H9 (cell line): ENCODE measurements around the gene GPR84. TPM values are rescaled to one million over a fixed set of nuclear protein-coding genes. Genes with fewer than 3 reads are reported as not detected.

Experiments used
- DNase-seq: peaks from one replicate; pipeline ENCODE4 v3.0.0-alpha.2; 2017
- H2AFZ ChIP-seq: one replicate; pipeline ENCODE4 v1.6.1; 2013; ENCODE audit warnings: mild to moderate bottlenecking, low read length, control low read depth, moderate library complexity
- H2AK5ac ChIP-seq: 2 replicates; pipeline ENCODE4 v1.6.1; 2013; ENCODE audit warnings: low read length, control low read depth, mixed read lengths; ENCODE audit not compliant: insufficient read length
- H2BK120ac ChIP-seq: one replicate; pipeline ENCODE4 v1.6.1; 2013; ENCODE audit warnings: low read depth, mild to moderate bottlenecking, low read length, control low read depth, inconsistent platforms; ENCODE audit not compliant: poor library complexity, severe bottlenecking
- H2BK12ac ChIP-seq: 2 replicates; pipeline ENCODE4 v1.6.1; 2013; ENCODE audit warnings: low read length, control low read depth, mixed read lengths, low read depth; ENCODE audit not compliant: insufficient read length
- H2BK15ac ChIP-seq: 2 replicates; pipeline ENCODE4 v1.6.1; 2013; ENCODE audit warnings: low read depth, low read length, control low read depth
- H2BK20ac ChIP-seq: one replicate; pipeline ENCODE4 v1.6.1; 2013; ENCODE audit warnings: low read depth, mild to moderate bottlenecking, low read length, control low read depth, inconsistent platforms; ENCODE audit not compliant: poor library complexity, severe bottlenecking
- H2BK5ac ChIP-seq: 2 replicates; pipeline ENCODE4 v1.6.1; 2013; ENCODE audit warnings: low read length, control low read depth, mixed read lengths; ENCODE audit not compliant: insufficient read length
- H3K14ac ChIP-seq: 2 replicates; pipeline ENCODE4 v1.6.1; 2013; ENCODE audit warnings: low read length, control low read depth; ENCODE audit not compliant: insufficient read depth
- H3K18ac ChIP-seq: 2 replicates; pipeline ENCODE4 v1.6.1; 2013; ENCODE audit warnings: low read depth, mild to moderate bottlenecking, mixed read lengths, low read length, control low read depth; ENCODE audit not compliant: insufficient read length
- H3K23ac ChIP-seq: 2 replicates; pipeline ENCODE4 v1.6.1; 2013; ENCODE audit warnings: low read length, control low read depth, mixed read lengths, low read depth; ENCODE audit not compliant: insufficient read length
- H3K23me2 ChIP-seq: 2 replicates; pipeline ENCODE4 v1.6.1; 2013; ENCODE audit warnings: low read depth, mild to moderate bottlenecking, mixed read lengths, low read length, control low read depth; ENCODE audit not compliant: insufficient read length, poor library complexity, severe bottlenecking
- H3K27ac ChIP-seq: 2 replicates; pipeline ENCODE4 v1.5.1; 2013; ENCODE audit warnings: low read length, control low read depth, mixed read lengths, low read depth; ENCODE audit not compliant: insufficient read length
- H3K27me3 ChIP-seq: 2 replicates; pipeline ENCODE4 v1.6.1; 2013; ENCODE audit warnings: low read length, control low read depth, inconsistent platforms; ENCODE audit not compliant: insufficient read depth
- H3K4ac ChIP-seq: 2 replicates; pipeline ENCODE4 v1.6.1; 2013; ENCODE audit warnings: low read depth, mild to moderate bottlenecking, control low read depth, inconsistent platforms, low read length, moderate library complexity
- H3K4me1 ChIP-seq: 2 replicates; pipeline ENCODE4 v1.6.1; 2013; ENCODE audit warnings: low read length, control low read depth, inconsistent platforms; ENCODE audit not compliant: insufficient read depth
- H3K4me2 ChIP-seq: 2 replicates; pipeline ENCODE4 v1.6.1; 2013; ENCODE audit warnings: low read length, control low read depth, mixed read lengths; ENCODE audit not compliant: insufficient read length, insufficient read depth
- H3K56ac ChIP-seq: 2 replicates; pipeline ENCODE4 v1.6.1; 2013; ENCODE audit warnings: low read depth, mild to moderate bottlenecking, mixed read lengths, low read length, control low read depth; ENCODE audit not compliant: insufficient read length
- H3K79me1 ChIP-seq: 2 replicates; pipeline ENCODE4 v1.6.1; 2013; ENCODE audit warnings: low read depth, mild to moderate bottlenecking, moderate library complexity, low read length, control low read depth, inconsistent platforms; ENCODE audit not compliant: insufficient read depth, poor library complexity, severe bottlenecking
- H3K79me2 ChIP-seq: 2 replicates; pipeline ENCODE4 v1.6.1; 2013; ENCODE audit warnings: low read length, control low read depth, inconsistent platforms; ENCODE audit not compliant: insufficient read depth
- H3K9ac ChIP-seq: 2 replicates; pipeline ENCODE4 v1.6.1; 2013; ENCODE audit warnings: low read length, control low read depth, mixed read lengths; ENCODE audit not compliant: insufficient read length; ENCODE audit errors: extremely low read depth
- H3K9me3 ChIP-seq: one replicate; pipeline ENCODE4 v1.6.1; 2013; ENCODE audit warnings: low read depth, low read length, inconsistent platforms; ENCODE audit not compliant: control insufficient read depth
- H3T11ph ChIP-seq: one replicate; pipeline ENCODE4 v1.6.1; 2013; ENCODE audit warnings: mild to moderate bottlenecking, low read length, control low read depth, inconsistent platforms
- H4K20me1 ChIP-seq: one replicate; pipeline ENCODE4 v1.6.1; 2013; ENCODE audit not compliant: control insufficient read depth, insufficient read length, insufficient read depth
- H4K5ac ChIP-seq: 2 replicates; pipeline ENCODE4 v1.6.1; 2013; ENCODE audit warnings: low read depth, mild to moderate bottlenecking, mixed read lengths, low read length, control low read depth; ENCODE audit not compliant: insufficient read length
- H4K8ac ChIP-seq: replicated peaks from 2 replicates; pipeline ENCODE4 v1.6.1; 2013; ENCODE audit warnings: low read length, control low read depth, mixed read lengths, low read depth; ENCODE audit not compliant: insufficient read length
- H4K91ac ChIP-seq: 2 replicates; pipeline ENCODE4 v1.6.1; 2013; ENCODE audit warnings: low read depth, mild to moderate bottlenecking, moderate library complexity, mixed read lengths, low read length, control low read depth; ENCODE audit not compliant: insufficient read length
- H3K27ac Mint-ChIP-seq, 3 experiments: 2 replicates in 2 of 3; 3 replicates in 1 of 3; pipeline ENCODE4 v1.8.0; 2020 to 2021; ENCODE audit warnings: mixed read lengths in 3 of 3, mild to moderate bottlenecking in 1 of 3, moderate library complexity in 1 of 3
- H3K27me3 Mint-ChIP-seq: 2 replicates; pipeline ENCODE4 v1.8.0; 2021; ENCODE audit warnings: low read depth, mild to moderate bottlenecking, moderate library complexity, mixed read lengths
- H3K36me3 Mint-ChIP-seq, 3 experiments: 2 replicates in 2 of 3; 3 replicates in 1 of 3; pipeline ENCODE4 v1.8.0; 2020 to 2021; ENCODE audit warnings: low read depth in 3 of 3, mixed read lengths in 3 of 3; ENCODE audit not compliant: insufficient read depth in 1 of 3
- H3K4me1 Mint-ChIP-seq, 2 experiments: 2 replicates each; pipeline ENCODE4 v1.8.0; 2020; ENCODE audit warnings: mixed read lengths in 2 of 2
- H3K4me3 Mint-ChIP-seq, 2 experiments: 2 replicates in 1 of 2; 3 replicates in 1 of 2; pipeline ENCODE4 v1.8.0; 2020 to 2021; ENCODE audit warnings: mild to moderate bottlenecking in 2 of 2, mixed read lengths in 2 of 2, moderate library complexity in 1 of 2
- H3K9me3 Mint-ChIP-seq, 2 experiments: 2 replicates in 1 of 2; 3 replicates in 1 of 2; pipeline ENCODE4 v1.8.0; 2020; ENCODE audit warnings: mild to moderate bottlenecking in 2 of 2, mixed read lengths in 2 of 2, moderate library complexity in 1 of 2
- WGBS: extraction: QIAGEN DNeasy Blood & Tissue Kit; methylation state at CpG from one replicate; pipeline ENCODE4 v1.1.7; 2013; ENCODE audit warnings: missing lambda C conversion rate, low lambda C conversion rate, mixed read lengths; ENCODE audit not compliant: insufficient read length; ENCODE audit errors: extremely low coverage; 5-methylcytosine and 5-hydroxymethylcytosine counted together
- total RNA-seq: library from RNA; stranded (reverse); gene quantifications from 2 replicates; pipeline ENCODE4 v1.2.1, GENCODE V29; 2021
- TF ChIP-seq, protein P1 (sequence below): fragments of 200-600 bp; sonication (generic); conservative IDR thresholded peaks from 3 replicates; pipeline ENCODE4 v1.8.0; 2021; ENCODE audit warnings: antibody characterized with exemption, mild to moderate bottlenecking

Gene GPR84
- total RNA-seq, 1 experiment from 2014 or later: not detected

DNA sequence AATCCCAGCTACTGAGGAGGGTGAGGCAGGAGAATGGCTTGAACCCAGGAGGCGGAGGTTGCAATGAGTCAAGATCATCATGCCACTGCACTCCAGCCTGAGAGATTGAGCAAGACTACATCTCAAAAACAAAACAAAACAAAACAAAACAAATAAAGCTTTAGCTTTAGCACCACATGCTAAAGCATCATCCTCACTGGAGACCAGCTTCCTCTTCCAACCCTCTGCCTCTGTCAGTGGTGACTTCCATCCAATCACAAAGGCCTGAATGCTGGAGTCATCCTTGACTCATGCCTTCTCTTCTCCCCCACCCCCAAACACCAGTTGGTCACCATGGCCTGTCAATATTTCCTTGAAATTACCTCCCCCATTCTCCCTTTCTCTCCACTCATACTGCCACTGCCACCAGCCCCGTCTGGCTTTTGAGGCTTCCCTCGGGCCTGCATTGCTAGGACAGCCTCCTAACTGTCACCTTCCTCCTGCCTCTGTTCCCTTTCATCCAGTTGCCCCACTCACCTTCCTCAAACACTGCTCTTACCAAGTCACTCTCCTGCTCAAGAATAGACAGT, 18.8 kb upstream of the GPR84 start:
- H3K23me2 ChIP-seq: peaks cover 8% of the 10 kb centered on the region
- H3K56ac ChIP-seq: no peak overlapping the region
- no peak overlapping the region for H2BK20ac ChIP-seq
- H3K18ac ChIP-seq: no peak overlapping the region
- Mint-ChIP-seq H3K27ac (no peak overlapping the region), H3K4me3 (no peak overlapping the region), H3K9me3 (no peaks in the 10 kb centered on the region), H3K4me1 (peaks cover 57 to 59% of the 10 kb centered on the region in 2 experiments), H3K27me3 (peaks cover 6% of the 10 kb centered on the region), H3K36me3 (peaks cover 2 to 23% (median 8%) of the 10 kb centered on the region in 3 experiments; a peak in 6 of 7 replicates)
- TF ChIP-seq, protein P1, sequence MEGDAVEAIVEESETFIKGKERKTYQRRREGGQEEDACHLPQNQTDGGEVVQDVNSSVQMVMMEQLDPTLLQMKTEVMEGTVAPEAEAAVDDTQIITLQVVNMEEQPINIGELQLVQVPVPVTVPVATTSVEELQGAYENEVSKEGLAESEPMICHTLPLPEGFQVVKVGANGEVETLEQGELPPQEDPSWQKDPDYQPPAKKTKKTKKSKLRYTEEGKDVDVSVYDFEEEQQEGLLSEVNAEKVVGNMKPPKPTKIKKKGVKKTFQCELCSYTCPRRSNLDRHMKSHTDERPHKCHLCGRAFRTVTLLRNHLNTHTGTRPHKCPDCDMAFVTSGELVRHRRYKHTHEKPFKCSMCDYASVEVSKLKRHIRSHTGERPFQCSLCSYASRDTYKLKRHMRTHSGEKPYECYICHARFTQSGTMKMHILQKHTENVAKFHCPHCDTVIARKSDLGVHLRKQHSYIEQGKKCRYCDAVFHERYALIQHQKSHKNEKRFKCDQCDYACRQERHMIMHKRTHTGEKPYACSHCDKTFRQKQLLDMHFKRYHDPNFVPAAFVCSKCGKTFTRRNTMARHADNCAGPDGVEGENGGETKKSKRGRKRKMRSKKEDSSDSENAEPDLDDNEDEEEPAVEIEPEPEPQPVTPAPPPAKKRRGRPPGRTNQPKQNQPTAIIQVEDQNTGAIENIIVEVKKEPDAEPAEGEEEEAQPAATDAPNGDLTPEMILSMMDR: no peak
- H4K20me1 ChIP-seq: no peaks in the 10 kb centered on the region
- no peak overlapping the region for H4K91ac ChIP-seq
- no peak overlapping the region for H2AK5ac ChIP-seq
- no peak overlapping the region for H3T11ph ChIP-seq
- no peak overlapping the region for H2AFZ ChIP-seq
- no peak overlapping the region for H4K8ac ChIP-seq
- no CpG with 5 or more reads among the region's 3 CpGs for WGBS
- H3K79me2 ChIP-seq: no peaks in the 10 kb centered on the region
- H2BK5ac ChIP-seq: no peak overlapping the region
- no peak overlapping the region for H2BK15ac ChIP-seq
- no peak overlapping the region for H2BK12ac ChIP-seq
- DNase-seq: no peak
- no peaks in the 10 kb centered on the region for H3K9me3 ChIP-seq
- no peak overlapping the region for H3K27ac ChIP-seq
- H3K79me1 ChIP-seq: no peaks in the 10 kb centered on the region
- H3K9ac ChIP-seq: no peak overlapping the region
- H3K27me3 ChIP-seq: no peaks in the 10 kb centered on the region
- H4K5ac ChIP-seq: no peak overlapping the region
- H3K4ac ChIP-seq: no peak overlapping the region
- no peak overlapping the region for H3K23ac ChIP-seq
- no peak overlapping the region for H3K4me2 ChIP-seq
- no peak overlapping the region for H2BK120ac ChIP-seq
- H3K4me1 ChIP-seq: peaks cover 22% of the 10 kb centered on the region
- H3K14ac ChIP-seq: no peak overlapping the region
